ENCODE measurements around the gene TKT. TPM values are rescaled to one million over a fixed set of nuclear protein-coding genes. Genes with fewer than 3 reads are reported as not detected.
A peak's percentile ranks its signal among the peaks of the same experiment; 100 is the strongest.

TKT gene
- total RNA-seq, 1 donor from 2014 or later, result 437 TPM

DNA sequence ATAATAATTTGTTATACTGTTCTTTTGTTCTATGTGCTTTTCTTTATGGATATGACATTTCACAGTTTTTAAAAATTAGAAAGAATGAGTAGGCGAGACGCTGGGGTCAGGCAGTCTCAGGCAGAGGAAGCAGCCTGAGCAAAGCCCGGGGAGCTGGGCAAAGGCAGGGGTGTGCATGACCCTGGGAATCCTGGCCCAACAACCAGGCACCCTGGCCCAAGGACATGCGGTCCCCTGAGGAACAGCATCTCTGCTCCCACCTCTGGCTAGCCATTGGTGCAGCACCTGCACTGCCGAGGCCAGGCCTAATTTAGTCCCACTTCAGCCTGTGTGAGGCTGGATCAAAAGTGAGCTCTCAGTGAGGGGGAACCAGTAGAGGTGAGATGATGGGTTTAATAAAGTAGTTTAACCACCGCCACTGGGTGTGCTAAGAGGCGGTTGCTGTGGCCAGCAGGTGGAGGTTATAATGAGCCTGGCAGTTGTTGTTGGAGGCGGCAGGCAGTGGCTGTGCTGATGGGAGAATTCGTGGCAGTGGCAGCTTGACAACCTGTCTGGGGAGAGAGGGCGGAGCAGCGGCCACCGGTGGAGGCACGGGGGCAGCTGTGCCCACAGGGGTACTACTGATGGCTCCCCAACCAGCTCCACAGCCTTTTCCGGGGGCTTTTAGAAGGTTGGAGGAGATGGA lies 53.3 kb downstream of the TKT start:
- Histone ChIP-seq H3K9me3 (no peaks in the 10 kb centered on the region), H3K4me3 (no peak overlapping the region), H3K4me1 (no peaks in the 10 kb centered on the region), H3K27me3 (ENCODE audit: low read depth) (no peaks in the 10 kb centered on the region), H3K27ac (no peak overlapping the region), H3K36me3 (no peaks in the 10 kb centered on the region)
- intact Hi-C loops (cut with DNase I), result loop anchor here (5.0 kb wide), 1 partner anchor 75 kb away; no protein-coding TSS in a partner anchor
- DNase-seq (no peak), ATAC-seq (no peak)
- TF ChIP-seq, protein P1, sequence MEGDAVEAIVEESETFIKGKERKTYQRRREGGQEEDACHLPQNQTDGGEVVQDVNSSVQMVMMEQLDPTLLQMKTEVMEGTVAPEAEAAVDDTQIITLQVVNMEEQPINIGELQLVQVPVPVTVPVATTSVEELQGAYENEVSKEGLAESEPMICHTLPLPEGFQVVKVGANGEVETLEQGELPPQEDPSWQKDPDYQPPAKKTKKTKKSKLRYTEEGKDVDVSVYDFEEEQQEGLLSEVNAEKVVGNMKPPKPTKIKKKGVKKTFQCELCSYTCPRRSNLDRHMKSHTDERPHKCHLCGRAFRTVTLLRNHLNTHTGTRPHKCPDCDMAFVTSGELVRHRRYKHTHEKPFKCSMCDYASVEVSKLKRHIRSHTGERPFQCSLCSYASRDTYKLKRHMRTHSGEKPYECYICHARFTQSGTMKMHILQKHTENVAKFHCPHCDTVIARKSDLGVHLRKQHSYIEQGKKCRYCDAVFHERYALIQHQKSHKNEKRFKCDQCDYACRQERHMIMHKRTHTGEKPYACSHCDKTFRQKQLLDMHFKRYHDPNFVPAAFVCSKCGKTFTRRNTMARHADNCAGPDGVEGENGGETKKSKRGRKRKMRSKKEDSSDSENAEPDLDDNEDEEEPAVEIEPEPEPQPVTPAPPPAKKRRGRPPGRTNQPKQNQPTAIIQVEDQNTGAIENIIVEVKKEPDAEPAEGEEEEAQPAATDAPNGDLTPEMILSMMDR (IDR thresholded peaks at IDR 0.05), result no peak

DNA sequence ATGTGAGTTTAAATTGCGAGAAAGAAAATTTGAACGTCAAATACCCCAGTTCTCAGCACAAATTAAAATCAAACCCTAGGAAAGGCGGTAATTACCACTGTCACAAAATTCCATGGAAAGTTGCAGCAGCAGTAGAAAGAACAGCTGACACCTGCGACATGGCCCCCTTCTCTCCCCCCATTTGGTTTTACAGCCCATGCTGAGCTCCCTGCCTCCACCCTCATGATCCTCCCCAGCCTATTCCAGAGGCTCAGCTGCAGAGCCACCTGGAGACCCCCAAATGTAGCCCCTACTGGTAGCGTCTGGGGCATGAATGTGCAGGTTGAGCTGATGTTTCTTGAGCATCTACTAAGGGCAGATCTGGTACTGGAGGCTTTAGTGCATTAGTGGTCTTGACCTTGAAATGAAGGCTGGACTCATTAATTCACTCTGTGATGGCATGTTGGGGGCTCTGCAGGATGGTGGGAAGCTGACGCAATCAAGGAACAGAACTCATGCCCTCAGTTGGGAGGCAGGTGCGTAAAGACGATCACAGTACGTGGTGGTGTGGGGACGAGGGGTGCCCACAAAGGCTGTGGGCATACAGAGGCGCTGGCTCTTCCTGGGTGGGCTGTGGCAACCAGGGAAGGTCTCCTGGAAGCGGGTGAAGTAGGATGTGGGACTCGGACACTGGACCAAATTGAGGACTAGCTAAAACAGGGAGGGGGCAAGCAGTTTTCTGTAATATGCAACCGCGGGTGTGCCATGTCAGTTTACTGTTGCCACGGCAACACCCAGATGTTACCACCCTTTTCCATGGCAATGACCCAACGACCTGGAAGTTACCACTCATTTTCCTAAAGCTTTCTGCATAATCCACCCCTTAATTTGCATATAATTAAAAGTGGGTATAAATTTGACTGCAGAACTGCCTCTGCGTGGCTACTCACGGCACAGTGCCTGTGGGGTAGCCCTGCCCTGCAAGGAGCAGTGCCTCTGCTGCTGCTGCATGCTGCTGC lies 55.0 kb downstream of the TKT start:
- Histone ChIP-seq H3K27me3 (ENCODE audit: low read depth) (no peaks in the 10 kb centered on the region), H3K9me3 (no peaks in the 10 kb centered on the region), H3K36me3 (no peaks in the 10 kb centered on the region), H3K4me3 (no peak overlapping the region), H3K4me1 (peaks cover 11% of the 10 kb centered on the region), H3K27ac (no peak overlapping the region)
- DNase-seq (no peak), ATAC-seq (no peak)
- TF ChIP-seq, protein P1 (IDR thresholded peaks at IDR 0.05), result no peak
- intact Hi-C loops (cut with DNase I), result loop anchor here (5.0 kb wide), 1 partner anchor 73 kb away; no protein-coding TSS in a partner anchor

DNA sequence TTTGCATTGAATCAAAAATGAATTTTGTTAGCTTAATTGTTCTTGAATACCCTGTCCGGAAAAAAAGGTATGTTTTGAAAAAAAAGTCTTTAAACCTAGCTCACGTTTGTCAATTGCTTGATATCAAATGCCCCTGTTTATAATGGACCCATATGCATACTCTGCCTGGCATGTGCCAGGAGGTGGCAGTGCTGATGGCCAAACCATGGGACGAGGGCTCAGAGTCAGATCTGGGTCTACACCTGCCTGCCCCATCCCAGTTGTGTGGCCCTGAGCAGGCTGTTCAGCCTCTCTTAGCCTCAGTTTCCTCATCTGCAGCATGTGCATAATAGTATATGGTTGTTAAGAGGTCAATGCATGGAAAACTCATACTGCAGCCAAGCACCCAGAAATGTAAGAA lies 56.0 kb downstream of the TKT start:
- peaks cover 17% of the 10 kb centered on the region for H3K4me1 ChIP-seq
- no peak for DNase-seq
- no peak overlapping the region for H3K27ac ChIP-seq
- no peak for ATAC-seq
- H3K9me3 ChIP-seq, result no peaks in the 10 kb centered on the region
- intact Hi-C loops (cut with DNase I), result loop anchor here (5.0 kb wide), 1 partner anchor 73 kb away; no protein-coding TSS in a partner anchor
- TF ChIP-seq, protein P1 (IDR thresholded peaks at IDR 0.05), result no peak
- no peaks in the 10 kb centered on the region for H3K27me3 ChIP-seq (ENCODE audit: low read depth)
- no peak overlapping the region for H3K4me3 ChIP-seq
- H3K36me3 ChIP-seq, result no peaks in the 10 kb centered on the region

DNA sequence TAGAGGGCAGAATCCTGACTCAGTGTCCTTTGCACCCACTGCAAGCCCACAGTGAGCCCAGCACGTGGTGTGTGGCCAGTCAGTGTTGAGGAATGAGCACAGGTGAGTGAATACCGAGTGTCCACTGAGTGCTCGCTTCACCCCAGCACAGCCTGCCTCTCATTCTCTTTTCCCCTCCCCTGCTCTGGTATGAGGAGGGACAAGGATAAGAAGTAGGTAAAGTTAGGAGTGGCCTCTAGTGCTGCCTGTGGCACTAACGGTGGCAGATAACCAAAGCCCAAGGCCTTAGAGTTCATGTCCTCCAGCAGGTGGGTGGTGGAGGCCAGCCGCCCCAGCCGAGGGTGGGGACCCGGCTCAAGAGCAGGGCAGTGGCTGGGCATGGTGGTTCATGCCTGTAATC lies 56.8 kb downstream of the TKT start:
- peaks cover 26% of the 10 kb centered on the region for H3K4me1 ChIP-seq
- intact Hi-C loops (cut with DNase I), result no loop called here
- H3K27me3 ChIP-seq (ENCODE audit: low read depth), result no peaks in the 10 kb centered on the region
- DNase-seq, result no peak
- ATAC-seq, result peak; percentile 72 to 76
- H3K36me3 ChIP-seq, result no peaks in the 10 kb centered on the region
- TF ChIP-seq, protein P1 (IDR thresholded peaks at IDR 0.05), result no peak
- no peaks in the 10 kb centered on the region for H3K9me3 ChIP-seq
- H3K4me3 ChIP-seq, result no peak overlapping the region
- H3K27ac ChIP-seq, result no peak overlapping the region

DNA sequence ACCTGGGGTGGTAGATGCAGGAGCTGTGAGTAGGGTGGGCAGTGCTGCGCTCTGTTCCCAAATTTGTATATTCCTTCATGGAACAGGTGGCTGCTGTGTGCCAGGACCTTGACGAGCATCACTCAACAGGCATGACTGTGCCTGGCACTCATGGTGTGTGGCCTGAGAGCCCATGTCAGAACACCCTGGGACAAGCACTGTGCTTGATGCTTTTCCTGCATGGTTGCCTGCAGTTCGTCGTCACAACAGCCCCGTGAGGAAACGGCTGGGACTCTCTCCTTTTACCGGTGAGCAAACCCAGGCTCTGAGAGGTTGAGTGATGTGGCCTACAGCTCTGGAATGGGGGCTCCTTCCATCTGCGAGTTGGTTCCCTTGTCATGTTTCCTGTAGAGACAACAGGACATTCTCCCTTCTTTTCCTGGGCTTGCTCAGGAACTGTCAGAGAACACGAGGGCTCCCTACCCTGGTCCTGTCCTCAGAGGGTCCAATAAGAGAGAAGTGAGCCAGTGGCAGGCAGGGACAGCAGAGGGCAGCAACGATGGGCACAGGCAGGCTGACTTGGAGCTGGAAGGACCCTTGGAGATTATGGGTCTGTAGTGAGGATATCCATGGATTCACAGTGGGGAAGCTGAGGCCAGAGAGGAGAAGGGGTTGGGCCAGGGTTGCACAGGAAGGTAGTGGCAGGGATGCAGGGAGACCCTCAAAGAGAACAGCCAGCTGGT lies 57.4 kb downstream of the TKT start:
- DNase-seq, result no peak
- no peaks in the 10 kb centered on the region for H3K27me3 ChIP-seq (ENCODE audit: low read depth)
- H3K4me3 ChIP-seq, result no peak overlapping the region
- H3K36me3 ChIP-seq, result peaks cover 5% of the 10 kb centered on the region
- no peak overlapping the region for H3K27ac ChIP-seq
- no peaks in the 10 kb centered on the region for H3K9me3 ChIP-seq
- ATAC-seq, result no peak
- intact Hi-C loops (cut with DNase I), result no loop called here
- H3K4me1 ChIP-seq, result peaks cover 27% of the 10 kb centered on the region
- TF ChIP-seq, protein P1 (IDR thresholded peaks at IDR 0.05), result no peak

All from lower lobe of right lung (tissue), 2 donors.